ENCODE results near the gene CCDC85A. TPM values are rescaled to one million over a fixed set of nuclear protein-coding genes. Genes with fewer than 3 reads are reported as not detected.
A peak's percentile ranks its signal among the peaks of the same experiment; 100 is the strongest.

Gene CCDC85A
- total RNA-seq, 1 experiment from 2014 or later: 0.14 TPM

GRCh38 chr2:56177420-56178220 is 6.2 kb upstream of the CCDC85A start:
- no peak overlapping the region for H3K4me3 ChIP-seq (ENCODE audit: insufficient read depth, low read depth, low read length)
- no peaks in the 10 kb centered on the region for H3K36me3 ChIP-seq (replicated peaks; ENCODE audit: control insufficient read depth, insufficient read depth, low read length)
- no peak for DNase-seq
- H3K27me3 ChIP-seq (ENCODE audit: control insufficient read depth, insufficient read depth, low read length): peaks cover 68% of the 10 kb centered on the region

GRCh38 chr2:56179931-56180330 is 3.9 kb upstream of the CCDC85A start:
- H3K36me3 ChIP-seq (replicated peaks; ENCODE audit: control insufficient read depth, insufficient read depth, low read length): no peaks in the 10 kb centered on the region
- H3K4me3 ChIP-seq (ENCODE audit: insufficient read depth, low read depth, low read length): no peak overlapping the region
- DNase-seq: no peak
- H3K27me3 ChIP-seq (ENCODE audit: control insufficient read depth, insufficient read depth, low read length): peaks cover 91% of the 10 kb centered on the region

GRCh38 chr2:56182420-56182819 is 1.4 kb upstream of the CCDC85A start:
- H3K27me3 ChIP-seq (ENCODE audit: control insufficient read depth, insufficient read depth, low read length): peaks cover 94% of the 10 kb centered on the region

GRCh38 chr2:56184500-56185011 is 766 bp downstream of the CCDC85A start:
- H3K27me3 ChIP-seq (ENCODE audit: control insufficient read depth, insufficient read depth, low read length): peaks cover 90% of the 10 kb centered on the region
- no peaks in the 10 kb centered on the region for H3K36me3 ChIP-seq (replicated peaks; ENCODE audit: control insufficient read depth, insufficient read depth, low read length)
- peak overlapping the region; percentile 53 for H3K4me3 ChIP-seq (ENCODE audit: insufficient read depth, low read depth, low read length)
- DNase-seq: no peak

More at GRCh38 chr2:56182420-56182819, 1.4 kb upstream of the CCDC85A start:
- Histone ChIP-seq H3K4me3 (ENCODE audit: insufficient read depth, low read depth, low read length) (no peak overlapping the region), H3K36me3 (replicated peaks; ENCODE audit: control insufficient read depth, insufficient read depth, low read length) (no peaks in the 10 kb centered on the region)
- DNase-seq: peak; percentile 52

GRCh38 chr2:56185101-56185581 is 1.4 kb downstream of the CCDC85A start:
- Histone ChIP-seq H3K4me3 (ENCODE audit: insufficient read depth, low read depth, low read length) (peak overlapping the region; percentile 53), H3K36me3 (replicated peaks; ENCODE audit: control insufficient read depth, insufficient read depth, low read length) (no peaks in the 10 kb centered on the region), H3K27me3 (ENCODE audit: control insufficient read depth, insufficient read depth, low read length) (peaks cover 88% of the 10 kb centered on the region)
- DNase-seq: peak; percentile 68

- peak; percentile 65 for DNase-seq
- Histone ChIP-seq H3K4me3 (ENCODE audit: insufficient read depth, low read depth, low read length) (peak overlapping the region; percentile 53), H3K27me3 (ENCODE audit: control insufficient read depth, insufficient read depth, low read length) (peaks cover 91% of the 10 kb centered on the region), H3K36me3 (replicated peaks; ENCODE audit: control insufficient read depth, insufficient read depth, low read length) (no peaks in the 10 kb centered on the region)
These were observed 1.8 kb downstream of the CCDC85A start for GRCh38 chr2:56185582-56186046.

GRCh38 chr2:56191617-56192016 is 7.8 kb downstream of the CCDC85A start:
- H3K27me3 ChIP-seq (ENCODE audit: control insufficient read depth, insufficient read depth, low read length): peaks cover 44% of the 10 kb centered on the region
- DNase-seq: peak; percentile 73

GRCh38 chr2:56192664-56193305 is 9.0 kb downstream of the CCDC85A start:
- Histone ChIP-seq H3K36me3 (replicated peaks; ENCODE audit: control insufficient read depth, insufficient read depth, low read length) (no peaks in the 10 kb centered on the region), H3K27me3 (ENCODE audit: control insufficient read depth, insufficient read depth, low read length) (peaks cover 33% of the 10 kb centered on the region), H3K4me3 (ENCODE audit: insufficient read depth, low read depth, low read length) (no peak overlapping the region)
- DNase-seq: no peak

More at GRCh38 chr2:56191617-56192016, 7.8 kb downstream of the CCDC85A start:
- Histone ChIP-seq H3K4me3 (ENCODE audit: insufficient read depth, low read depth, low read length) (no peak overlapping the region), H3K36me3 (replicated peaks; ENCODE audit: control insufficient read depth, insufficient read depth, low read length) (no peaks in the 10 kb centered on the region)

- Histone ChIP-seq H3K36me3 (replicated peaks; ENCODE audit: control insufficient read depth, insufficient read depth, low read length) (no peaks in the 10 kb centered on the region), H3K27me3 (ENCODE audit: control insufficient read depth, insufficient read depth, low read length) (peaks cover 11% of the 10 kb centered on the region), H3K4me3 (ENCODE audit: insufficient read depth, low read depth, low read length) (no peak overlapping the region)
- DNase-seq: no peak
These were observed 11.8 kb downstream of the CCDC85A start for GRCh38 chr2:56195563-56195962.

GRCh38 chr2:56197816-56198215 is 14.0 kb downstream of the CCDC85A start:
- H3K36me3 ChIP-seq (replicated peaks; ENCODE audit: control insufficient read depth, insufficient read depth, low read length): no peaks in the 10 kb centered on the region
- no peaks in the 10 kb centered on the region; the same call in 1 of the 2 replicates for H3K27me3 ChIP-seq (ENCODE audit: control insufficient read depth, insufficient read depth, low read length)
- DNase-seq: no peak
- no peak overlapping the region for H3K4me3 ChIP-seq (ENCODE audit: insufficient read depth, low read depth, low read length)

- Histone ChIP-seq H3K4me3 (ENCODE audit: insufficient read depth, low read depth, low read length) (no peak overlapping the region), H3K27me3 (ENCODE audit: control insufficient read depth, insufficient read depth, low read length) (no peaks in the 10 kb centered on the region; the same call in 1 of the 2 replicates), H3K36me3 (replicated peaks; ENCODE audit: control insufficient read depth, insufficient read depth, low read length) (no peaks in the 10 kb centered on the region)
- no peak for DNase-seq
These were observed 15.1 kb downstream of the CCDC85A start for GRCh38 chr2:56198936-56199335.

- DNase-seq: no peak
- H3K36me3 ChIP-seq (replicated peaks; ENCODE audit: control insufficient read depth, insufficient read depth, low read length): no peaks in the 10 kb centered on the region
These were observed 15.7 kb downstream of the CCDC85A start for GRCh38 chr2:56199492-56199891.

GRCh38 chr2:56202381-56203121 is 18.8 kb downstream of the CCDC85A start:
- Histone ChIP-seq H3K4me3 (ENCODE audit: insufficient read depth, low read depth, low read length) (no peak overlapping the region), H3K36me3 (replicated peaks; ENCODE audit: control insufficient read depth, insufficient read depth, low read length) (no peaks in the 10 kb centered on the region), H3K27me3 (ENCODE audit: control insufficient read depth, insufficient read depth, low read length) (no peaks in the 10 kb centered on the region)
- no peak for DNase-seq

More at GRCh38 chr2:56199492-56199891, 15.7 kb downstream of the CCDC85A start:
- Histone ChIP-seq H3K27me3 (ENCODE audit: control insufficient read depth, insufficient read depth, low read length) (no peaks in the 10 kb centered on the region), H3K4me3 (ENCODE audit: insufficient read depth, low read depth, low read length) (no peak overlapping the region)

GRCh38 chr2:56204556-56204955 is 20.8 kb downstream of the CCDC85A start:
- DNase-seq: no peak
- Histone ChIP-seq H3K36me3 (replicated peaks; ENCODE audit: control insufficient read depth, insufficient read depth, low read length) (no peaks in the 10 kb centered on the region), H3K4me3 (ENCODE audit: insufficient read depth, low read depth, low read length) (no peak overlapping the region), H3K27me3 (ENCODE audit: control insufficient read depth, insufficient read depth, low read length) (no peaks in the 10 kb centered on the region)

All from H7 (cell line).